HCT116 (cell line): Measurements from ENCODE around the gene MROH8. TPM values are rescaled to one million over a fixed set of nuclear protein-coding genes. Genes with fewer than 3 reads are reported as not detected.

Experiments used
- ATAC-seq: fragments of 200-7000 bp; cut with Tn5 transposase; 2 replicates; pipeline ENCODE4 v1.9.1; 2020; ENCODE audit warnings: mild to moderate bottlenecking, moderate library complexity
- BruUV-seq: library from RNA; stranded (reverse); fragments of 400-500 nt; replicated peaks from 2 replicates; lab custom pipeline; 2021; lab: Mats Ljungman, UMichigan
- CTCF ChIA-PET: fragments of 300-600 bp; sonication (Branson Sonifier 250); formaldehyde crosslinking; loops from one replicate; lab custom pipeline; 2021; ENCODE audit warnings: antibody characterized with exemption; lab: Charles Lee
- POLR2A ChIA-PET: fragments of 300-600, 350-600 bp; sonication (Branson Sonifier 250); formaldehyde crosslinking; loops from one replicate; lab custom pipeline; 2021; ENCODE audit warnings: antibody characterized with exemption; lab: Charles Lee
- RAD21 ChIA-PET, 2 experiments: fragments of 300-600 bp; sonication (Branson Sonifier 250); formaldehyde crosslinking; loops; one replicate each; lab custom pipeline; 2023; ENCODE audit warnings: low total read pairs in 2 of 2; ENCODE audit not compliant: uncharacterized antibody in 2 of 2, unreplicated experiment in 2 of 2, low non-redundant PET in 1 of 2; lab: Charles Lee
- DNase-seq: peaks from one replicate; pipeline ENCODE4 v3.0.0-alpha.2; 2010; ENCODE audit warnings: low read depth, low spot score
- H2AFZ ChIP-seq: fragments of 200-600 bp; shearing (Covaris generic), sonication (generic); 2 replicates; pipeline ENCODE4 v1.6.1; 2017; ENCODE audit warnings: low read depth, mixed run types, mixed read lengths, antibody characterized with exemption, low read length; ENCODE audit not compliant: poor library complexity, severe bottlenecking
- H3K27ac ChIP-seq: 2 replicates; pipeline ENCODE4 v1.5.1; 2012; ENCODE audit warnings: low read depth, low read length
- H3K27me3 ChIP-seq: fragments of 200-600 bp; sonication (generic); 2 replicates; pipeline ENCODE4 v1.6.1; 2016; ENCODE audit warnings: mixed run types, low read length, mixed read lengths; ENCODE audit not compliant: insufficient read depth
- H3K36me3 ChIP-seq, 2 experiments: fragments of 200-500 bp in 1 of 2; fragments of 200-600 bp in 1 of 2; sonication (Bioruptor generic) in 1 of 2; sonication (generic) in 1 of 2; 2 replicates each; pipeline versions ENCODE4 v1.5.1 to v1.6.1; 2014 to 2016; ENCODE audit warnings: low read length in 2 of 2, inconsistent platforms in 1 of 2, mixed read lengths in 1 of 2, mixed run types in 1 of 2; ENCODE audit not compliant: insufficient read depth in 2 of 2, control insufficient read depth in 1 of 2
- H3K4me1 ChIP-seq, 2 experiments: fragments of 200-600 bp in 1 of 2; sonication (generic) in 1 of 2; 2 replicates each; pipeline versions ENCODE4 v1.5.1 to v1.6.1; 2012 to 2017; ENCODE audit warnings: low read length in 2 of 2, inconsistent platforms in 1 of 2, mild to moderate bottlenecking in 1 of 2, mixed read lengths in 1 of 2, mixed run types in 1 of 2, moderate library complexity in 1 of 2; ENCODE audit not compliant: insufficient read depth in 2 of 2, control insufficient read depth in 1 of 2
- H3K4me2 ChIP-seq: fragments of 200-600 bp; sonication (generic); 2 replicates; pipeline ENCODE4 v1.6.1; 2017; ENCODE audit warnings: mixed run types, low read length, mixed read lengths
- H3K4me3 ChIP-seq, 2 experiments: fragments of 200-600 bp in 1 of 2; sonication (generic) in 1 of 2; replicated peaks in 1 of 2; 2 replicates each; pipeline ENCODE4 v1.5.1; 2011 to 2016; ENCODE audit warnings: low read length in 2 of 2, control low read depth in 1 of 2, low read depth in 1 of 2, mild to moderate bottlenecking in 1 of 2, mixed read lengths in 1 of 2, mixed run types in 1 of 2
- H3K79me2 ChIP-seq: fragments of 200-600 bp; sonication (generic); 2 replicates; pipeline ENCODE4 v1.6.1; 2017; ENCODE audit warnings: mild to moderate bottlenecking, mixed run types, low read length, moderate library complexity, mixed read lengths; ENCODE audit not compliant: insufficient read depth
- H3K9ac ChIP-seq: fragments of 200-600 bp; sonication (generic); 2 replicates; pipeline ENCODE4 v1.6.1; 2016; ENCODE audit warnings: low read length, mixed read lengths
- H3K9me2 ChIP-seq: fragments of 200-600 bp; sonication (generic), shearing (Covaris generic); 2 replicates; pipeline ENCODE4 v1.6.1; 2017; ENCODE audit warnings: mixed run types, mild to moderate bottlenecking, moderate library complexity; ENCODE audit not compliant: insufficient read depth
- H3K9me3 ChIP-seq, 2 experiments: fragments of 200-500 bp in 1 of 2; fragments of 200-600 bp in 1 of 2; sonication (Bioruptor generic) in 1 of 2; sonication (generic) in 1 of 2; 2 replicates each; pipeline ENCODE4 v1.6.1; 2014 to 2017; ENCODE audit warnings: low read length in 2 of 2, mixed read lengths in 2 of 2, inconsistent platforms in 1 of 2, low read depth in 1 of 2, mild to moderate bottlenecking in 1 of 2, mixed run types in 1 of 2, moderate library complexity in 1 of 2; ENCODE audit not compliant: control insufficient read depth in 1 of 2, insufficient read depth in 1 of 2
- H4K20me1 ChIP-seq: fragments of 200-600 bp; sonication (generic), shearing (Covaris generic); 2 replicates; pipeline ENCODE4 v1.6.1; 2017; ENCODE audit warnings: mixed run types, mild to moderate bottlenecking, moderate library complexity; ENCODE audit not compliant: insufficient read depth
- SIN3A ChIP-seq: IDR thresholded peaks from 2 replicates; pipeline ENCODE4 v1.6.1; 2012; ENCODE audit warnings: low read depth
- intact Hi-C: fragments of 100-400 bp; cut with micrococcal nuclease; formaldehyde crosslinking; loops from 2 replicates; pipeline ENCODE4 v1.10.0; 2022
- total RNA-seq: library from RNA; stranded (reverse); gene quantifications from one replicate; pipeline ENCODE4 v1.2.1, GENCODE V29; 2021; ENCODE audit not compliant: unreplicated experiment
- TF ChIP-seq, protein P1 (sequence below), 3 experiments: fragments of 200-600 bp in 1 of 3; sonication (generic) in 1 of 3; IDR thresholded peaks in 2 of 3; conservative IDR thresholded peaks in 1 of 3; 2 replicates each; pipeline ENCODE4 v1.5.1; 2012 to 2017; ENCODE audit warnings: low read depth in 2 of 3, low read length in 2 of 3, antibody characterized with exemption in 1 of 3, borderline replicate concordance in 1 of 3, control low read depth in 1 of 3, mild to moderate bottlenecking in 1 of 3, mixed read lengths in 1 of 3, mixed run types in 1 of 3, moderate library complexity in 1 of 3; ENCODE audit not compliant: insufficient read depth in 1 of 3
- TF ChIP-seq, protein P2 (sequence below): IDR thresholded peaks from 2 replicates; pipeline ENCODE4 v1.6.1; 2012
- TF ChIP-seq, protein P3 (sequence below): IDR thresholded peaks from 2 replicates; pipeline ENCODE4 v1.6.1; 2012; ENCODE audit warnings: low read depth

The MROH8 gene
- total RNA-seq, 1 experiment from 2014 or later = 0.79 TPM

DNA sequence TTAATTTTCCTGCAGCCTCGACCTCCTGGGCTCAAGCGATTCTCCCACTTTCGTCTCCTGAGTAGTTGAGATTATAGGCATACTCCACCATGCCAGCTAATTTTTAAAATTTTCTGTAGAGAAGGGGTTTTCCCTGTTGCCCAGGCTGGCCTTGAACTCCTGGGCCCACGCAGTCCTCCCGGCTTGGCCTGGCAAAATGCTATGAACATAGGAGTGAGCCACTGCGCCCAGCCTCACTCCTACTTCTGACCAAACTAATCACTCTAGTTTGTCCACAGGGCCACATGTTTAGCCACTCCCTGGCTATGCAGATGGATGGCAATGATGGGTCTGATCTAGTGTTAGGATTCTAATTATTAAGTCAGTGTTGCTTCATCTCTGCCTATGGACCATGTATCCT lies 32.1 kb downstream of the MROH8 start:
- no TSS peak for BruUV-seq
- Histone ChIP-seq H3K9me2 (no peaks in the 10 kb centered on the region), H3K27me3 (no peaks in the 10 kb centered on the region), H3K36me3 (no peaks in the 10 kb centered on the region), H3K27ac (no peak overlapping the region), H3K4me3 (no peak overlapping the region), H3K9ac (no peak overlapping the region), H3K79me2 (no peaks in the 10 kb centered on the region), H3K4me2 (no peak overlapping the region), H4K20me1 (no peaks in the 10 kb centered on the region), H3K9me3 (no peaks in the 10 kb centered on the region), H3K4me1 (no peaks in the 10 kb centered on the region), H2AFZ (no peak overlapping the region)
- intact Hi-C loops = no loop called here
- RAD21 ChIA-PET = no interaction called here
- ATAC-seq (no peak), DNase-seq (no peak)
- POLR2A ChIA-PET = no interaction called here
- TF ChIP-seq SIN3A = no peak
- TF ChIP-seq, protein P1, sequence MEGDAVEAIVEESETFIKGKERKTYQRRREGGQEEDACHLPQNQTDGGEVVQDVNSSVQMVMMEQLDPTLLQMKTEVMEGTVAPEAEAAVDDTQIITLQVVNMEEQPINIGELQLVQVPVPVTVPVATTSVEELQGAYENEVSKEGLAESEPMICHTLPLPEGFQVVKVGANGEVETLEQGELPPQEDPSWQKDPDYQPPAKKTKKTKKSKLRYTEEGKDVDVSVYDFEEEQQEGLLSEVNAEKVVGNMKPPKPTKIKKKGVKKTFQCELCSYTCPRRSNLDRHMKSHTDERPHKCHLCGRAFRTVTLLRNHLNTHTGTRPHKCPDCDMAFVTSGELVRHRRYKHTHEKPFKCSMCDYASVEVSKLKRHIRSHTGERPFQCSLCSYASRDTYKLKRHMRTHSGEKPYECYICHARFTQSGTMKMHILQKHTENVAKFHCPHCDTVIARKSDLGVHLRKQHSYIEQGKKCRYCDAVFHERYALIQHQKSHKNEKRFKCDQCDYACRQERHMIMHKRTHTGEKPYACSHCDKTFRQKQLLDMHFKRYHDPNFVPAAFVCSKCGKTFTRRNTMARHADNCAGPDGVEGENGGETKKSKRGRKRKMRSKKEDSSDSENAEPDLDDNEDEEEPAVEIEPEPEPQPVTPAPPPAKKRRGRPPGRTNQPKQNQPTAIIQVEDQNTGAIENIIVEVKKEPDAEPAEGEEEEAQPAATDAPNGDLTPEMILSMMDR (IDR thresholded peaks at IDR 0.05 in 2 of 3, conservative IDR thresholded peaks at IDR 0.05 in 1 of 3; ENCODE audit: borderline replicate concordance in 1 of 3, insufficient read depth in 1 of 3, low read depth in 2 of 3, low read length in 2 of 3) = no peak
- TF ChIP-seq, protein P2, sequence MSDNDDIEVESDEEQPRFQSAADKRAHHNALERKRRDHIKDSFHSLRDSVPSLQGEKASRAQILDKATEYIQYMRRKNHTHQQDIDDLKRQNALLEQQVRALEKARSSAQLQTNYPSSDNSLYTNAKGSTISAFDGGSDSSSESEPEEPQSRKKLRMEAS = no peak
- TF ChIP-seq, protein P3, sequence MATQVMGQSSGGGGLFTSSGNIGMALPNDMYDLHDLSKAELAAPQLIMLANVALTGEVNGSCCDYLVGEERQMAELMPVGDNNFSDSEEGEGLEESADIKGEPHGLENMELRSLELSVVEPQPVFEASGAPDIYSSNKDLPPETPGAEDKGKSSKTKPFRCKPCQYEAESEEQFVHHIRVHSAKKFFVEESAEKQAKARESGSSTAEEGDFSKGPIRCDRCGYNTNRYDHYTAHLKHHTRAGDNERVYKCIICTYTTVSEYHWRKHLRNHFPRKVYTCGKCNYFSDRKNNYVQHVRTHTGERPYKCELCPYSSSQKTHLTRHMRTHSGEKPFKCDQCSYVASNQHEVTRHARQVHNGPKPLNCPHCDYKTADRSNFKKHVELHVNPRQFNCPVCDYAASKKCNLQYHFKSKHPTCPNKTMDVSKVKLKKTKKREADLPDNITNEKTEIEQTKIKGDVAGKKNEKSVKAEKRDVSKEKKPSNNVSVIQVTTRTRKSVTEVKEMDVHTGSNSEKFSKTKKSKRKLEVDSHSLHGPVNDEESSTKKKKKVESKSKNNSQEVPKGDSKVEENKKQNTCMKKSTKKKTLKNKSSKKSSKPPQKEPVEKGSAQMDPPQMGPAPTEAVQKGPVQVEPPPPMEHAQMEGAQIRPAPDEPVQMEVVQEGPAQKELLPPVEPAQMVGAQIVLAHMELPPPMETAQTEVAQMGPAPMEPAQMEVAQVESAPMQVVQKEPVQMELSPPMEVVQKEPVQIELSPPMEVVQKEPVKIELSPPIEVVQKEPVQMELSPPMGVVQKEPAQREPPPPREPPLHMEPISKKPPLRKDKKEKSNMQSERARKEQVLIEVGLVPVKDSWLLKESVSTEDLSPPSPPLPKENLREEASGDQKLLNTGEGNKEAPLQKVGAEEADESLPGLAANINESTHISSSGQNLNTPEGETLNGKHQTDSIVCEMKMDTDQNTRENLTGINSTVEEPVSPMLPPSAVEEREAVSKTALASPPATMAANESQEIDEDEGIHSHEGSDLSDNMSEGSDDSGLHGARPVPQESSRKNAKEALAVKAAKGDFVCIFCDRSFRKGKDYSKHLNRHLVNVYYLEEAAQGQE = no peak
- CTCF ChIA-PET = no interaction called here
